HepG2 (cell line): Measurements from ENCODE around the gene HNF1B. TPM values are rescaled to one million over a fixed set of nuclear protein-coding genes. Genes with fewer than 3 reads are reported as not detected.

Source experiments
- FOXA3 ChIP-seq: IDR thresholded peaks from 2 replicates; pipeline ENCODE4 v1.6.1; 2016; ENCODE audit warnings: missing genetic modification reagents, missing compliant biosample characterization
- HMG20B ChIP-seq: conservative IDR thresholded peaks from 2 replicates; pipeline ENCODE4 v1.6.1; 2016; ENCODE audit warnings: missing genetic modification reagents, missing compliant biosample characterization
- MTF1 ChIP-seq: sonication (generic); formaldehyde crosslinking; IDR thresholded peaks from 2 replicates; pipeline ENCODE4 v1.5.0; 2020; ENCODE audit warnings: missing genetic modification reagents
- PPARG ChIP-seq: conservative IDR thresholded peaks from 2 replicates; pipeline ENCODE4 v1.6.1; 2016; ENCODE audit warnings: missing biosample characterization, missing genetic modification reagents
- RXRA ChIP-seq: sonication (generic); formaldehyde crosslinking; IDR thresholded peaks from 2 replicates; pipeline ENCODE4 v1.5.1; 2020; ENCODE audit warnings: missing genetic modification reagents
- SALL2 ChIP-seq: sonication (generic); formaldehyde crosslinking; IDR thresholded peaks from 2 replicates; pipeline ENCODE4 v1.8.1; 2023; ENCODE audit warnings: mild to moderate bottlenecking, missing genetic modification reagents, inconsistent platforms
- TBP ChIP-seq: sonication (generic); formaldehyde crosslinking; IDR thresholded peaks from 2 replicates; pipeline ENCODE4 v1.5.0; 2020; ENCODE audit warnings: missing genetic modification reagents
- YY1 ChIP-seq: IDR thresholded peaks from 2 replicates; pipeline ENCODE4 v1.6.1; 2011; ENCODE audit warnings: low read length, low read depth, moderate library complexity, mild to moderate bottlenecking; ENCODE audit not compliant: insufficient read depth, insufficient replicate concordance
- ZFY ChIP-seq: sonication (generic); formaldehyde crosslinking; IDR thresholded peaks from 2 replicates; pipeline ENCODE4 v1.4.0; 2020; ENCODE audit warnings: missing genetic modification reagents
- ZKSCAN8 ChIP-seq: IDR thresholded peaks from 2 replicates; pipeline ENCODE4 v1.6.1; 2016; ENCODE audit warnings: borderline replicate concordance, missing genetic modification reagents, missing compliant biosample characterization
- ZNF230 ChIP-seq: sonication (generic); formaldehyde crosslinking; IDR thresholded peaks from 2 replicates; pipeline ENCODE4 v1.4.0; 2020; ENCODE audit warnings: mild to moderate bottlenecking, missing genetic modification reagents
- ZNF274 ChIP-seq: sonication (generic); formaldehyde crosslinking; IDR thresholded peaks from 2 replicates; pipeline ENCODE4 v1.5.1; 2020; ENCODE audit warnings: mild to moderate bottlenecking, missing genetic modification reagents
- ZNF703 ChIP-seq: sonication (generic); formaldehyde crosslinking; IDR thresholded peaks from 2 replicates; pipeline ENCODE4 v1.5.1; 2020; ENCODE audit warnings: missing genetic modification reagents, mild to moderate bottlenecking, moderate library complexity, borderline replicate concordance
- ZNF883 ChIP-seq: sonication (generic); formaldehyde crosslinking; IDR thresholded peaks from 2 replicates; pipeline ENCODE4 v1.5.1; 2020; ENCODE audit warnings: mild to moderate bottlenecking, missing genetic modification reagents; ENCODE audit errors: not compliant biosample characterization
- ZSCAN21 ChIP-seq: sonication (generic); formaldehyde crosslinking; IDR thresholded peaks from 2 replicates; pipeline ENCODE4 v1.8.0; 2022; ENCODE audit warnings: mild to moderate bottlenecking, missing genetic modification reagents, moderate library complexity, borderline replicate concordance
- polyA plus RNA-seq, 8 experiments: library from polyadenylated mRNA; depleted of rRNA in 3 of 8; stranded (reverse) in 7 of 8; unstranded in 1 of 8; fragments of >200 nt; fragmentation: Illumina TruSeq in 4 of 8; extraction: Trizol in 4 of 8; gene quantifications; 2 replicates each; pipeline versions ENCODE4 v1.2.1 to v1.2.3, GENCODE V29; 2011 to 2016; ENCODE audit warnings: low read depth in 4 of 8, missing spikeins in 1 of 8, mixed read lengths in 1 of 8; ENCODE audit not compliant: insufficient read depth in 1 of 8
- total RNA-seq, 5 experiments: library from RNA; depleted of rRNA; stranded (reverse); fragments of >200 nt; fragmentation: Illumina TruSeq; extraction: Trizol; gene quantifications; 2 replicates each; pipeline ENCODE4 v1.2.3, GENCODE V29; 2016; ENCODE audit warnings: low read depth in 1 of 5
- TF ChIP-seq, protein P1 (sequence below): sonication (generic); formaldehyde crosslinking; IDR thresholded peaks from 2 replicates; pipeline ENCODE4 v1.9.0; 2021; ENCODE audit warnings: missing genetic modification reagents, mild to moderate bottlenecking, borderline replicate concordance
- TF ChIP-seq, protein P2 (sequence below): sonication (generic); formaldehyde crosslinking; IDR thresholded peaks from 2 replicates; pipeline ENCODE4 v1.4.0; 2020; ENCODE audit warnings: missing genetic modification reagents, borderline replicate concordance
- TF ChIP-seq, protein P3 (sequence below): sonication (generic); formaldehyde crosslinking; IDR thresholded peaks from 2 replicates; pipeline ENCODE4 v1.8.0; 2022; ENCODE audit warnings: mild to moderate bottlenecking, missing genetic modification reagents; ENCODE audit not compliant: insufficient replicate concordance
- TF ChIP-seq, protein P4 (sequence below): IDR thresholded peaks from 2 replicates; pipeline ENCODE4 v1.6.1; 2016; ENCODE audit warnings: missing biosample characterization, missing genetic modification reagents, low read depth
- TF ChIP-seq, protein P5 (sequence below): sonication (generic); formaldehyde crosslinking; IDR thresholded peaks from 2 replicates; pipeline ENCODE4 v1.5.1; 2020; ENCODE audit warnings: missing genetic modification reagents, mild to moderate bottlenecking, borderline replicate concordance

The HNF1B gene
- total and polyA plus RNA-seq, 2 of the 13 experiments (the other 11 are each of a cell fraction or from before 2014, with no cell fraction given): 1.9 to 5.3 TPM

DNA sequence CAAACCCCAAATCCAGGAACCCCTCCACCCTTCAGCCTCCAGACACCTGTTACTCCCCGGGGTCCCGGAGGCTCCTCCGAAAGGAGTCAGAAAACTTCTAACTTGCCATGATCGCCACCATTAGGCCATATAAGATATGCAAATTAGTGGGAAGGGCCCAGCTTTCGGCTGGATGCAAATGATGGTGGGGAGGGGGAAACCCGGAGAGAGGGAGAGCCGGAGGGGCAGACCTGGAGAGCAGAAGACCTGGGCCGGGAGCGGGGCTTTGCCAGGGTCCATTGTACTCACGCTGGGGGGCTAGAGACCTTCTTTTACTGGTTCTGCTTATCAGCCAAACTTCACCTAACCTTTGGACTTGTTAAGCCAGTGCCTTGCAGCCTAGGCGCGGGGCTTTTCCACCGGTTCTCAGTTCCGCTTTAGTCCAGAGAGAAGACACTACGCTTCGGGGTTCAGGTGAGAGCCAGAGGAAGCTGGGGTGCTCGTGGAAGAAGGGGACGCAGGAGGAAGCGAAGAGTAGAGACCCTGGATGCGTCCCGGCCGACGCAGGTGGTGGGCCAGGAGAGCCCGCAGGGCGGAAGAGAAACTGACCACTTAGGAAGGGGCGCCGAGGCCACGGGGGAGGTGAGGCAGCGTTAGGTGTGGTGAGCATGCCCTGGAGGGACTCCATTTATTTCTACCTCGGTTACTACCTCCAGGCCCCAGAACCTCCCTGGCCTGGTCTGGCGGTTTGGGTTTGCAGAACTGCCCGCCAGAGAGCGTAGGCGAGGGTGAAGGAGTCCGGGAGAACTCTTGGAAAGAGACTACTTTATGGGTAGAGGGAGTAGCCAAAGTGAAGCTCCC, at the start of gene HNF1B (continued):
- TF ChIP-seq, protein P1, sequence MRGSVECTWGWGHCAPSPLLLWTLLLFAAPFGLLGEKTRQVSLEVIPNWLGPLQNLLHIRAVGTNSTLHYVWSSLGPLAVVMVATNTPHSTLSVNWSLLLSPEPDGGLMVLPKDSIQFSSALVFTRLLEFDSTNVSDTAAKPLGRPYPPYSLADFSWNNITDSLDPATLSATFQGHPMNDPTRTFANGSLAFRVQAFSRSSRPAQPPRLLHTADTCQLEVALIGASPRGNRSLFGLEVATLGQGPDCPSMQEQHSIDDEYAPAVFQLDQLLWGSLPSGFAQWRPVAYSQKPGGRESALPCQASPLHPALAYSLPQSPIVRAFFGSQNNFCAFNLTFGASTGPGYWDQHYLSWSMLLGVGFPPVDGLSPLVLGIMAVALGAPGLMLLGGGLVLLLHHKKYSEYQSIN: no peak; the same call in 1 of the 2 replicates
- TF ChIP-seq FOXA3 (CRISPR knock-in tag): no peak
- TF ChIP-seq RXRA (CRISPR knock-in tag): 0 out of 2 replicates have a peak, but pooled peaks have one; percentile 13
- no peak for TF ChIP-seq MTF1 (CRISPR knock-in tag)
- 0 out of 2 replicates have a peak, but pooled peaks have one; percentile 21 for TF ChIP-seq ZNF274 (CRISPR knock-in tag)
- TF ChIP-seq SALL2 (CRISPR knock-in tag): peak; percentile 63; the same call in 1 of the 2 replicates
- TF ChIP-seq ZNF883 (CRISPR knock-in tag): peak; percentile 36
- 0 out of 2 replicates have a peak, but pooled peaks have one; percentile 60 for TF ChIP-seq ZNF230 (CRISPR knock-in tag)
- TF ChIP-seq, protein P2, sequence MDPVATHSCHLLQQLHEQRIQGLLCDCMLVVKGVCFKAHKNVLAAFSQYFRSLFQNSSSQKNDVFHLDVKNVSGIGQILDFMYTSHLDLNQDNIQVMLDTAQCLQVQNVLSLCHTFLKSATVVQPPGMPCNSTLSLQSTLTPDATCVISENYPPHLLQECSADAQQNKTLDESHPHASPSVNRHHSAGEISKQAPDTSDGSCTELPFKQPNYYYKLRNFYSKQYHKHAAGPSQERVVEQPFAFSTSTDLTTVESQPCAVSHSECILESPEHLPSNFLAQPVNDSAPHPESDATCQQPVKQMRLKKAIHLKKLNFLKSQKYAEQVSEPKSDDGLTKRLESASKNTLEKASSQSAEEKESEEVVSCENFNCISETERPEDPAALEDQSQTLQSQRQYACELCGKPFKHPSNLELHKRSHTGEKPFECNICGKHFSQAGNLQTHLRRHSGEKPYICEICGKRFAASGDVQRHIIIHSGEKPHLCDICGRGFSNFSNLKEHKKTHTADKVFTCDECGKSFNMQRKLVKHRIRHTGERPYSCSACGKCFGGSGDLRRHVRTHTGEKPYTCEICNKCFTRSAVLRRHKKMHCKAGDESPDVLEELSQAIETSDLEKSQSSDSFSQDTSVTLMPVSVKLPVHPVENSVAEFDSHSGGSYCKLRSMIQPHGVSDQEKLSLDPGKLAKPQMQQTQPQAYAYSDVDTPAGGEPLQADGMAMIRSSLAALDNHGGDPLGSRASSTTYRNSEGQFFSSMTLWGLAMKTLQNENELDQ: 0 out of 2 replicates have a peak, but pooled peaks have one; percentile 26
- peak; percentile 68 for TF ChIP-seq ZFY (CRISPR knock-in tag)
- no peak for TF ChIP-seq TBP
- 0 out of 2 replicates have a peak, but pooled peaks have one; percentile 56 for TF ChIP-seq ZSCAN21 (CRISPR knock-in tag)
- TF ChIP-seq, protein P3, sequence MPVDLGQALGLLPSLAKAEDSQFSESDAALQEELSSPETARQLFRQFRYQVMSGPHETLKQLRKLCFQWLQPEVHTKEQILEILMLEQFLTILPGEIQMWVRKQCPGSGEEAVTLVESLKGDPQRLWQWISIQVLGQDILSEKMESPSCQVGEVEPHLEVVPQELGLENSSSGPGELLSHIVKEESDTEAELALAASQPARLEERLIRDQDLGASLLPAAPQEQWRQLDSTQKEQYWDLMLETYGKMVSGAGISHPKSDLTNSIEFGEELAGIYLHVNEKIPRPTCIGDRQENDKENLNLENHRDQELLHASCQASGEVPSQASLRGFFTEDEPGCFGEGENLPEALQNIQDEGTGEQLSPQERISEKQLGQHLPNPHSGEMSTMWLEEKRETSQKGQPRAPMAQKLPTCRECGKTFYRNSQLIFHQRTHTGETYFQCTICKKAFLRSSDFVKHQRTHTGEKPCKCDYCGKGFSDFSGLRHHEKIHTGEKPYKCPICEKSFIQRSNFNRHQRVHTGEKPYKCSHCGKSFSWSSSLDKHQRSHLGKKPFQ (CRISPR knock-in tag): peak; percentile 50
- no peak for TF ChIP-seq HMG20B
- TF ChIP-seq, protein P4, sequence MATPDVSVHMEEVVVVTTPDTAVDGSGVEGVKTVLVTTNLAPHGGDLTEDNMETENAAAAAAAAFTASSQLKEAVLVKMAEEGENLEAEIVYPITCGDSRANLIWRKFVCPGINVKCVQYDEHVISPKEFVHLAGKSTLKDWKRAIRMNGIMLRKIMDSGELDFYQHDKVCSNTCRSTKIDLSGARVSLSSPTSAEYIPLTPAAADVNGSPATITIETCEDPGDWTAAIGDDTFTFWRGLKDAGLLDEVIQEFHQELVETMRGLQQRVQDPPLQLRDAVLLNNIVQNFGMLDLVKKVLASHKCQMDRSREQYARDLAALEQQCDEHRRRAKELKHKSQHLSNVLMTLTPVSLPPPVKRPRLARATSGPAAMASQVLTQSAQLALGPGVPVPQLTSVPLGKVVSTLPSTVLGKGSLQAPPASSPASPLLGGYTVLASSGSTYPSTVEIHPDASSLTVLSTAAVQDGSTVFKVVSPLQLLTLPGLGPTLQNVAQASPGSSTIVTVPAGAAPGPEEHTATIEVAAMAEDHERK (CRISPR knock-in tag): no peak
- TF ChIP-seq ZKSCAN8: no peak
- TF ChIP-seq YY1: peak; percentile 53
- no peak for TF ChIP-seq ZNF703 (CRISPR knock-in tag)
- no peak; the same call in 1 of the 2 replicates for TF ChIP-seq PPARG
- TF ChIP-seq, protein P5, sequence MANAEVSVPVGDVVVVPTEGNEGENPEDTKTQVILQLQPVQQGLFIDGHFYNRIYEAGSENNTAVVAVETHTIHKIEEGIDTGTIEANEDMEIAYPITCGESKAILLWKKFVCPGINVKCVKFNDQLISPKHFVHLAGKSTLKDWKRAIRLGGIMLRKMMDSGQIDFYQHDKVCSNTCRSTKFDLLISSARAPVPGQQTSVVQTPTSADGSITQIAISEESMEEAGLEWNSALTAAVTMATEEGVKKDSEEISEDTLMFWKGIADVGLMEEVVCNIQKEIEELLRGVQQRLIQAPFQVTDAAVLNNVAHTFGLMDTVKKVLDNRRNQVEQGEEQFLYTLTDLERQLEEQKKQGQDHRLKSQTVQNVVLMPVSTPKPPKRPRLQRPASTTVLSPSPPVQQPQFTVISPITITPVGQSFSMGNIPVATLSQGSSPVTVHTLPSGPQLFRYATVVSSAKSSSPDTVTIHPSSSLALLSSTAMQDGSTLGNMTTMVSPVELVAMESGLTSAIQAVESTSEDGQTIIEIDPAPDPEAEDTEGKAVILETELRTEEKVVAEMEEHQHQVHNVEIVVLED: peak; percentile 23; the same call in 1 of the 2 replicates
